ENCODE measurements around the gene CARMIL1. TPM values are rescaled to one million over a fixed set of nuclear protein-coding genes. Genes with fewer than 3 reads are reported as not detected.

CARMIL1 gene
- total and polyA plus RNA-seq, 10 of the 15 experiments (the other 5 are each of a cell fraction or from before 2014, with no cell fraction given) = 6.4 to 18.1 (median 10.3) TPM

DNA sequence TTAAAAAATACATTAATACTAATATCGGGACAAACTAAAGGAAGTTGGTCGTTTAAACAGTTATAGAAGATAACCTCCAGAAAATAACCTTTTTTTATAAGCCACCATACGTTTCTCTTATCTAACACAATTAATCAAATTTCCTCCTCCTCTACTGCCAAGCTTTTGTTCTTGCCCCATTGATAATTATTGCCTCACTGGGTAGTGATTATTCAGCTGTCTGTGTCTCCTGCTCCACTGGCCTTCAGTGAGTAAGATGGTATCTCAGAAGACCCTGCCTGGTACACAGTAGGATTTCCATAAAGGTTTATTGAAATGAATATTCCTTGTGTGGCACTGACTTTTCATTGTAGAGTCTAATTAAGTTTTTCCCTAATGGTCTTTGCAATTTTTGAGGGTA lies 207.4 kb downstream of the CARMIL1 start:
- Histone ChIP-seq H3K36me3 (ENCODE audit: control insufficient read depth in 2 of 2, insufficient read depth in 2 of 2, low read length in 1 of 2) (no peaks in the 10 kb centered on the region), H4K20me1 (ENCODE audit: control insufficient read depth, insufficient read depth) (no peaks in the 10 kb centered on the region), H3K9ac (ENCODE audit: control insufficient read depth, insufficient read depth, low read length) (no peak overlapping the region), H3K27me3 (replicated peaks in 1 of 2; ENCODE audit: control insufficient read depth in 2 of 2, insufficient read depth in 2 of 2, low read length in 1 of 2) (no peaks in the 10 kb centered on the region), H3K9me3 (replicated peaks; ENCODE audit: control insufficient read depth, insufficient read depth, low read length) (no peaks in the 10 kb centered on the region), H3K27ac (ENCODE audit: control insufficient read depth, insufficient read depth) (no peak overlapping the region), H3K4me2 (ENCODE audit: control insufficient read depth, insufficient read depth) (no peak overlapping the region), H3K4me1 (ENCODE audit: control insufficient read depth, insufficient read depth, low read length) (no peaks in the 10 kb centered on the region), H3K79me2 (ENCODE audit: control insufficient read depth, insufficient read depth, low read length) (no peaks in the 10 kb centered on the region), H2AFZ (ENCODE audit: control insufficient read depth, low read depth, low read length) (no peak overlapping the region), H3K4me3 (no peak overlapping the region)
- RAD21 ChIA-PET (ENCODE audit: unreplicated experiment) = interaction anchor here (2.1 to 9.9 kb wide), 3 partner anchors 68 to 221 kb away, joined by 5 to 219 read pairs (median 28); partner anchors contain the start of gene CARMIL1
- FAIRE-seq (no peak), ATAC-seq (no peak), DNase-seq (ENCODE audit: low read depth, low spot score) (no peak)
- no peak for TF ChIP-seq YBX1 (IDR thresholded peaks at IDR 0.05)
- TF ChIP-seq ZBED1 (IDR thresholded peaks at IDR 0.05; ENCODE audit: borderline replicate concordance) = no peak
- no peak for TF ChIP-seq CBX5 (IDR thresholded peaks at IDR 0.05; ENCODE audit: low read depth)
- TF ChIP-seq SMAD5 (IDR thresholded peaks at IDR 0.05; ENCODE audit: low read depth) = no peak
- TF ChIP-seq REST (IDR thresholded peaks at IDR 0.05; ENCODE audit: low read depth, low read length) = no peak
- no peak for TF ChIP-seq KAT2A (conservative IDR thresholded peaks at IDR 0.05; ENCODE audit: control insufficient read depth, low read depth, low read length)
- TF ChIP-seq CREM (IDR thresholded peaks at IDR 0.05; ENCODE audit: low read depth) = no peak
- TF ChIP-seq SUPT20H (IDR thresholded peaks at IDR 0.05; ENCODE audit: borderline replicate concordance, control insufficient read depth, low read depth, low read length) = no peak
- TF ChIP-seq HDAC2 (IDR thresholded peaks at IDR 0.05) = no peak
- TF ChIP-seq NR2C2 (IDR thresholded peaks at IDR 0.05; ENCODE audit: borderline replicate concordance, control insufficient read depth, insufficient read length, low read depth) = no peak
- in situ Hi-C loops (cut with MboI) (loop anchor here (5.0 kb wide), 1 partner anchor 214 kb away; no protein-coding TSS in a partner anchor), intact Hi-C loops (cut with micrococcal nuclease; ENCODE audit: unreplicated experiment) (no loop called here)
- CTCF ChIA-PET = interaction anchor here (0.7 to 14.5 kb wide), 3 partner anchors 23 to 223 kb away, joined by 3 to 362 read pairs (median 287); partner anchors contain the start of gene CARMIL1
- BruUV-seq (replicated peaks) = no TSS peak
- WGBS (ENCODE audit: insufficient coverage, insufficient replicate concordance, low lambda C conversion rate, missing lambda C conversion rate) = 39% methylated on average over 3 of the region's 3 CpGs
- SMC1A ChIA-PET (ENCODE audit: uncharacterized antibody, unreplicated experiment) = interaction anchor here (1.1 to 8.0 kb wide), 7 partner anchors 108 to 262 kb away, joined by 3 to 191 read pairs (median 5); partner anchors contain the start of gene CARMIL1
- POLR2A ChIA-PET = no interaction called here
